Pulmonary artery endothelial cell (primary cell): ENCODE measurements around the gene SNX30. TPM values are rescaled to one million over a fixed set of nuclear protein-coding genes. Genes with fewer than 3 reads are reported as not detected.

Experiments
- DNase-seq: peaks from one replicate; pipeline ENCODE4 v3.0.0-alpha.2; 2011; ENCODE audit warnings: low read depth, low spot score
- total RNA-seq: library from RNA; depleted of rRNA; stranded (reverse); fragments of >200 nt; gene quantifications from 2 replicates; pipeline ENCODE4 v1.2.3, GENCODE V29; 2014

SNX30 gene
- total RNA-seq, 1 donor from 2014 or later: 7.6 TPM

DNA sequence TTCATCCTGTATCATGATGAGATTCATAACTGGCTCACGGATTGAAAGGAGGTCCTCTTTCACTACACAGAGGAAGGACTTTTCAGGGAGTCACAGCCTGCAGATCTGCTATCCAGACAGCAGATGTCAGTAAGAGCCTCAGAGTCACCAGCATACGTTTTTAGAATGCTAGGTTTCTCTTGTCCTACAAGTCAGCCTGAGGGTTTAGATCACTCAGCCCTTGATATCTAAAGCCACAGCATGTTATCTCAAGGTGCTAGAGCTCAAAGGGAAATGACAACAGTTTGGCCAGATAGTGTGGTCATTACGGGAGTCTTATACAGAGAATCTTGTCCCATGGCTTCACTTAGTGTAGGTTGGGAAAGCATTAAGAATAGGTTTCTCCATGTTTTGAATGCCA is 171.0 kb downstream of the SNX30 start:
- no peak for DNase-seq

Other genes starting within 250 kb of the SNX30 start
- 16.6 and 24.9 TPM in 2 replicates for gene INIP, start 32.6 kb upstream of the SNX30 start, total RNA-seq
- gene SLC46A2, start 140.1 kb downstream of the SNX30 start, total RNA-seq: not detected in 2 replicates